Peyer's patch (tissue), 4 donors: ENCODE data around the gene SMIM23. TPM values are rescaled to one million over a fixed set of nuclear protein-coding genes. Genes with fewer than 3 reads are reported as not detected.

ENCODE experiments used
- DNase-seq, 3 donors: peaks; one replicate each; pipeline ENCODE4 v3.0.0-alpha.2; 2017 to 2019
- H3K27ac ChIP-seq, 4 donors: fragments of 200-600 bp; sonication (generic); one replicate each; pipeline ENCODE4 v1.5.1; 2016 to 2019
- H3K27me3 ChIP-seq, 2 donors: fragments of 200-600 bp; sonication (generic); one replicate each; pipeline ENCODE4 v1.5.1; 2019
- H3K36me3 ChIP-seq, 3 donors: fragments of 200-600 bp; sonication (generic); one replicate each; pipeline ENCODE4 v1.5.1; 2016 to 2019
- H3K4me1 ChIP-seq, 4 donors: fragments of 200-600 bp; sonication (generic); one replicate each; pipeline ENCODE4 v1.5.1; 2016 to 2019
- H3K4me3 ChIP-seq, 4 donors: fragments of 200-600 bp; sonication (generic); 1 replicate in 3 of 4; 2 replicates in 1 of 4; pipeline ENCODE4 v1.5.1; 2016 to 2019; ENCODE audit warnings: mild to moderate bottlenecking in 1 of 4
- H3K9me3 ChIP-seq, 4 donors: fragments of 200-600 bp; sonication (generic); one replicate each; pipeline ENCODE4 v1.5.1; 2016 to 2019; ENCODE audit warnings: mild to moderate bottlenecking in 1 of 4
- CTCF ChIP-seq, 6 experiments: fragments of 450-650 bp in 4 of 6; fragments of 200-600 bp in 2 of 6; sonication (generic) in 1 of 6; IDR thresholded peaks; one replicate each; pipeline ENCODE4 v1.5.1; 2017 to 2019; ENCODE audit warnings: antibody characterized with exemption in 6 of 6, mild to moderate bottlenecking in 3 of 6, moderate library complexity in 1 of 6
- POLR2A ChIP-seq, 2 donors: fragments of 450-650 bp; IDR thresholded peaks; one replicate each; pipeline ENCODE4 v1.5.1; 2017; ENCODE audit warnings: antibody characterized with exemption in 2 of 2, mild to moderate bottlenecking in 2 of 2, moderate library complexity in 2 of 2
- total RNA-seq, 4 donors: library from RNA; depleted of rRNA; stranded (reverse); fragments of >200 nt; gene quantifications; one replicate each; pipeline ENCODE4 v1.1.0, GENCODE V29; 2016

Gene SMIM23
- total RNA-seq, 4 donors from 2014 or later, result not detected

GRCh38 chr5:171744882-171745281 lies 40.7 kb upstream of the SMIM23 start:
- Histone ChIP-seq H3K27ac (no peak overlapping the region), H3K4me3 (no peak overlapping the region), H3K36me3 (no peaks in the 10 kb centered on the region), H3K4me1 (no peaks in the 10 kb centered on the region), H3K27me3 (no peaks in the 10 kb centered on the region), H3K9me3 (no peaks in the 10 kb centered on the region)
- TF ChIP-seq CTCF (IDR thresholded peaks at IDR 0.05) (no peak), POLR2A (IDR thresholded peaks at IDR 0.05) (no peak)
- no peak for DNase-seq

GRCh38 chr5:171745602-171746001 lies 40.0 kb upstream of the SMIM23 start:
- H3K27ac ChIP-seq, result no peak overlapping the region
- no peak for DNase-seq
- no peaks in the 10 kb centered on the region for H3K36me3 ChIP-seq
- no peak overlapping the region for H3K4me3 ChIP-seq
- H3K4me1 ChIP-seq, result no peaks in the 10 kb centered on the region
- no peak for TF ChIP-seq CTCF (IDR thresholded peaks at IDR 0.05)
- no peak for TF ChIP-seq POLR2A (IDR thresholded peaks at IDR 0.05)
- no peaks in the 10 kb centered on the region for H3K27me3 ChIP-seq
- no peaks in the 10 kb centered on the region for H3K9me3 ChIP-seq

- Histone ChIP-seq H3K27ac (no peak overlapping the region), H3K36me3 (no peaks in the 10 kb centered on the region), H3K4me3 (no peak overlapping the region), H3K27me3 (no peaks in the 10 kb centered on the region), H3K9me3 (no peaks in the 10 kb centered on the region), H3K4me1 (no peaks in the 10 kb centered on the region)
- no peak for TF ChIP-seq POLR2A (IDR thresholded peaks at IDR 0.05)
- TF ChIP-seq CTCF (IDR thresholded peaks at IDR 0.05), result no peak
- no peak for DNase-seq
Observed at GRCh38 chr5:171747061-171747859, 38.4 kb upstream of the SMIM23 start.

GRCh38 chr5:171748720-171749119 lies 36.9 kb upstream of the SMIM23 start:
- TF ChIP-seq CTCF (IDR thresholded peaks at IDR 0.05) (no peak), POLR2A (IDR thresholded peaks at IDR 0.05) (no peak)
- Histone ChIP-seq H3K27me3 (no peaks in the 10 kb centered on the region), H3K27ac (no peak overlapping the region), H3K36me3 (no peaks in the 10 kb centered on the region), H3K4me1 (no peaks in the 10 kb centered on the region), H3K9me3 (no peaks in the 10 kb centered on the region), H3K4me3 (no peak overlapping the region)
- DNase-seq, result no peak

- H3K9me3 ChIP-seq, result no peaks in the 10 kb centered on the region
- no peak overlapping the region for H3K4me3 ChIP-seq
- no peak overlapping the region for H3K27ac ChIP-seq
- no peaks in the 10 kb centered on the region for H3K4me1 ChIP-seq
- no peak for DNase-seq
- no peaks in the 10 kb centered on the region for H3K27me3 ChIP-seq
- TF ChIP-seq POLR2A (IDR thresholded peaks at IDR 0.05) (no peak), CTCF (IDR thresholded peaks at IDR 0.05) (no peak)
- H3K36me3 ChIP-seq, result no peaks in the 10 kb centered on the region
Observed at GRCh38 chr5:171749365-171749764, 36.3 kb upstream of the SMIM23 start.
